Stimulated activated naive CD8-positive, alpha-beta T cell treated with anti-CD3 and anti-CD28 coated beads, Interleukin-15, amount 100 ng/mL, for 72 hours (primary cell): ENCODE measurements around the gene TREX2.

Experiments used
- ATAC-seq: fragments of 150-1000 bp; cut with Tn5 transposase; 2 replicates; pipeline ENCODE4 v1.10.0; 2021; ENCODE audit warnings: mild to moderate bottlenecking, moderate library complexity
- DNase-seq, 2 donors: peaks; one replicate each; pipeline ENCODE4 v3.0.0; 2021 to 2022
- H3K27ac Mint-ChIP-seq, 2 donors: one replicate each; pipeline ENCODE4 v1.8.0; 2022; ENCODE audit warnings: mild to moderate bottlenecking in 2 of 2, mixed read lengths in 2 of 2, moderate library complexity in 2 of 2
- H3K27me3 Mint-ChIP-seq: one replicate; pipeline ENCODE4 v1.8.0; 2022; ENCODE audit warnings: mixed read lengths
- H3K4me1 Mint-ChIP-seq: one replicate; pipeline ENCODE4 v1.8.0; 2022; ENCODE audit warnings: mild to moderate bottlenecking, mixed read lengths
- H3K4me3 Mint-ChIP-seq, 2 donors: one replicate each; pipeline ENCODE4 v1.8.0; 2022; ENCODE audit warnings: mild to moderate bottlenecking in 2 of 2, mixed read lengths in 2 of 2, moderate library complexity in 1 of 2
- H3K9me3 Mint-ChIP-seq, 2 donors: one replicate each; pipeline ENCODE4 v1.8.0; 2022; ENCODE audit warnings: mixed read lengths in 2 of 2

Gene TREX2

DNA sequence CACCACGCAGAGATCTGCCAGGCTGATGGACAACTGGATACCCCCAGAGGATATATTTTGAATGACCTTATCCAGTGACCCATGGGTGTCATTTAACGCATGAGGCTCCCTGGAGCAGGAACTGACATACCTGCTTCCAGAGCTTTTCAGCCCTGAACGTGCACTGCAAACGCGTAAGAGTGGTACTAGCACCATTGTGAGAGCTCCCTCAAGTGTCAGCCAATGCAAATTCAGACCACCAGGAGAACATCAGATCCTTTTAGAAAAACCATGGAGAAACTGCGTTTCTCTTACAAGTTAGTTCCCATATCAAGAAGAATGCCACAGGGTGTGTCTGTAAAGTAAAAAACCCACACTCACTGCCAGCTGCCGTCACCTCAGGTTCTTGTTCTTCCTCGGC lies 7.3 kb downstream of the TREX2 start:
- Mint-ChIP-seq H3K9me3 (no peaks in the 10 kb centered on the region), H3K4me3 (no peak overlapping the region), H3K27ac (no peak overlapping the region), H3K4me1 (no peaks in the 10 kb centered on the region), H3K27me3 (no peaks in the 10 kb centered on the region)
- no peak for DNase-seq
- no peak for ATAC-seq

DNA sequence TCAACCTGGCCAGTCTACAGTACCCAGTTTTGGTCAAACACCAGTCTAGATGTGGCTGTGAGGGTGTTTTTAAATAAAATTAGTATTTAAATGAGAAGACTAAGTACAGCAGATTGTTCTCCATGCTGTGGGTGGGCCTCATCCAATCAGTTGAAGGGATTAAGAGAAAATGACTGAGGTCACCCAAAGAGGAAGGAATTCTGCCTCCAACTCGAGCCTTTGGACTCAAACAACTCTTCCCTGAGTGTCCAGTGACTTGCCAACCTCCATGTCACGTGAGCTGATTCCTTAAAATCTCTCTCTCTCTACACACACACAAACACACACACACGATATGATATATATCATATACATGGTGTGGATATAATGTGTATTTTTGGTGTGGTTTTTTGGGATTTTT lies 10.0 kb downstream of the TREX2 start:
- DNase-seq (no peak), ATAC-seq (no peak)
- no peak overlapping the region for H3K4me3 Mint-ChIP-seq
- no peaks in the 10 kb centered on the region for H3K27me3 Mint-ChIP-seq
- no peaks in the 10 kb centered on the region for H3K4me1 Mint-ChIP-seq
- H3K9me3 Mint-ChIP-seq, result no peaks in the 10 kb centered on the region
- H3K27ac Mint-ChIP-seq, result no peak overlapping the region

DNA sequence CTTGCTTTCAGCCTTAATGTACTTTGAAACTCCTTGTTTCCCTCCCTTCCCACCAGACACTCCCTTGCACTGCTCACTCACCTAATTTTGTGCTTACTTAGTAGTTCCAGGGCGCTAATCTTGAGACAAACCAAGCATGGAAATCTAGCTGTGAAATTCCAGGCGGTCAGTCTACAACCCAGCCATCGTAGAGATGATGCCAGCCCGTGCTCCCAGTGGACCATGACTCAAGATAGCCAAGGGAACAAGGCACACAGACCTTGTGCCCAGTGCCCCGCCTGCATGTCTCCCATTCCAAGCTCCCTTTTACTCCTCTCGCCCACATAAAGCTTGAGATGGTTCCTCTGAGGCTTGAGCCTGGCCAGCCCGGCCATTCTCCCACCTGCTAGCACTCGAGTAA lies 11.1 kb downstream of the TREX2 start:
- H3K27ac Mint-ChIP-seq, result no peak overlapping the region
- no peaks in the 10 kb centered on the region for H3K9me3 Mint-ChIP-seq
- DNase-seq, result no peak

DNA sequence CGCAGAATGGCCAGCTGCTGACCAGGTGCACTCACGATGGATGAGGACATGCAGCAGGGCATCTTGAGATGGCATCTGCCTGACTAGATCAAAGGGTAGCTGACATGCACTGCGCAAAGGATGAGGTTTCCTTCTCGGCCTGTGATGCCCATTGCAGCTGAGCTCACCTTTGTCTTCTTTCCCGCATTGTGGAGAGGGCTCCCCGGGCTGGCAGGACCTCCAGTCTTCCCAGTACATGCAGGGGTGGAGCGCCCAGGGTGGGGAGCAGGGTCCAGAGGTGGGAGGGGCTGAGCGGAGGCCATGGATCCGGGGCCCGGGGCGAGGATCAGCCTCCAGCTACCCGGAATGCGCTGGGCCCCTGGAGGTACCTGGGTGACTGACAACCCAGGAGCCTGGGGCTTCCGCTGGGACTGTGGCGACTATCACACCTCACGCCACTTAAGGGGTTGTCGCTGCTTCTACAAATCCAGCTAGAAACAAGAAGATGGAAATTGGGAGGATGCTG lies 12.0 kb downstream of the TREX2 start:
- no peaks in the 10 kb centered on the region for H3K4me1 Mint-ChIP-seq
- no peak overlapping the region for H3K27ac Mint-ChIP-seq
- H3K9me3 Mint-ChIP-seq, result no peaks in the 10 kb centered on the region
- ATAC-seq (no peak), DNase-seq (no peak)
- no peaks in the 10 kb centered on the region for H3K27me3 Mint-ChIP-seq
- H3K4me3 Mint-ChIP-seq, result no peak overlapping the region

More for the DNA sequence above, 11.1 kb downstream of the TREX2 start:
- Mint-ChIP-seq H3K4me3 (no peak overlapping the region), H3K4me1 (no peaks in the 10 kb centered on the region), H3K27me3 (no peaks in the 10 kb centered on the region)
- no peak for ATAC-seq

DNA sequence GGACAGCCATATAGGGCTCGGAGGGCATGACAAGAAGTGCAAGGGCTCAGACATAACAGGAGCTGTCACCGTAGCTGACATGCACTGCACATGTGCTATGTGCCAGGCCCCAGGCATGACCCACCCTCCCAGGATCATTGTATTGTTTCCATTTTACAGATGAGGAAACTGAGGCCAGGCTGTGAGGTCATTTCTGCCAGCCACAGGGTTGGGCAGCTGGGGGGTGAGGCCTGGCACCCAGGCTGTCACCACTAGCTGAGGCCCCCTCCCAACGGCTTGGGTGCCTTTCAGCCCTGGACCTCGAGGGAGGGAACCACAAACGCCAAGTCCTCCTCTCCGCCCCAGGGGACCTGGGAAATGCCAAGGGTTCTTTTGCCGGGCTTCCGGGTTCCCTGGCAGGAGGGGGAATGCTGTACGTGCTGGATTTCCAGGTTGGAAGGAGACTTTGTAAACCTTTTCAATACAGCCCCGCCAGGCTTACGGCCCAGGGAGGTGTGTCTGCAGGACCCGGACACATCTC lies 12.6 kb downstream of the TREX2 start:
- H3K27me3 Mint-ChIP-seq, result no peaks in the 10 kb centered on the region
- H3K4me3 Mint-ChIP-seq, result no peak overlapping the region
- ATAC-seq (no peak), DNase-seq (no peak)
- no peak overlapping the region for H3K27ac Mint-ChIP-seq
- no peaks in the 10 kb centered on the region for H3K9me3 Mint-ChIP-seq
- no peaks in the 10 kb centered on the region for H3K4me1 Mint-ChIP-seq

DNA sequence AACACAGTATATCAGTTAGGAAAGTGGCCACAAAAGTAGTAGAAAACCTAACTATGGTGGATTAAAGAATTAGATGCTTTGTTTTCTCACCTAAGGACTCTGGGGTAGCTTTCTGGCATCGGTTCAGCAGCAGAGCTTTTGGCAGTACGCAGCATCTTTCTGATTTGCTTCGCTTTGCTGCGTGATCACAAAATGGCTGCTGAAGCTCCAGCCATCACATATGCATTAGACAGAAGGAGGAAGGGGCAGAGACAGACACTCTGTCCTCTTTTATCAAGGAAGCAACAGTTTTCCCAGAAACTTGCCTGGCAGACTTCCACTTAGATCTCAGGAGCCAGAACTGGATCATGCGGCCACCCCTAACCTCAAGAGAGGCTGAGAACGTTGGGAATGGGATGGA lies 15.1 kb downstream of the TREX2 start:
- Mint-ChIP-seq H3K4me3 (no peak overlapping the region), H3K27ac (peak overlapping the region in 1 of 2 donors; percentile 37), H3K9me3 (peaks cover 0 to 7% of the 10 kb centered on the region in 2 donors), H3K4me1 (no peaks in the 10 kb centered on the region), H3K27me3 (no peaks in the 10 kb centered on the region)
- ATAC-seq (no peak), DNase-seq (no peak)

DNA sequence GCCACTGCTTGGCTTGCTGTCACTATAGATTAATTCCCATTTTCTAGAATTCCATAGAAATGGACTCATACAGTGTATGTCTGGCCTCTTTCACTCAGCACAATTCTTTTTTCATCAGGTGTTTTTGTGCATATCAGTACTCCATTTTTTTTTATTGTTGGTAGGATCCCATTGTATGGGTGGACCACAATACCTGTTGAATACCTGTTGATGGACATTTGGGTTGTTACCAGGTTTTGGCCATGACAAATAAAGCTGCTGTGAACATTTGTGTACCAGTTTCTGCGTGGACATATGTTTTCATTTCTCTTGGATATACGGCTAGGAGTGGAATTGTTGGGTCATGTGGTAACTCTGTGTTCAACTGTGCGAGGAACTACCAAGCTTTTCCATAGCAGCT lies 19.7 kb downstream of the TREX2 start:
- Mint-ChIP-seq H3K4me1 (no peaks in the 10 kb centered on the region), H3K9me3 (peaks cover 0 to 7% of the 10 kb centered on the region in 2 donors), H3K27me3 (no peaks in the 10 kb centered on the region)

DNA sequence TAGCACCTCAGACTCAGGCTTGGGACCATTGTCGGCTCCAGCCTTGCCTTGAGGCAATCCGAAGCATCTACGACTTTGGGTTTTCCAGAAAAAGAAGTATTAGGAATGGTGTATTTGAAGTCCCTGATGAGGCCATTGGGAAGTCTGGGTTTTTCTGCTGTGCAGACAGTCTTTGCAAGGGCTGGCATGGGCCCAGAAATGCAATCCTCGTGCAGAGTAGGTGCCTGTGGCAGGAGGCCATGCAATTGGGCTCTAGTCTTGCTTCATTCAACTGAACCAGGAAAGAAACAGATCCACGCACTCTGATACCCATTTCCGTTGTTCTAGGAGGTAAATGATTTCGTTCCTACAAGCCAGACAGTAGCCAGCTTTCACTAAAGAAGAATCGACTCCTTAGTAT lies 22.2 kb downstream of the TREX2 start:
- H3K4me1 Mint-ChIP-seq, result no peaks in the 10 kb centered on the region
- H3K27ac Mint-ChIP-seq, result no peak overlapping the region
- ATAC-seq (no peak), DNase-seq (no peak)
- peaks cover 0 to 7% of the 10 kb centered on the region in 2 donors for H3K9me3 Mint-ChIP-seq
- no peaks in the 10 kb centered on the region for H3K27me3 Mint-ChIP-seq
- no peak overlapping the region for H3K4me3 Mint-ChIP-seq

More for the DNA sequence above, 19.7 kb downstream of the TREX2 start:
- ATAC-seq, result no peak
- H3K4me3 Mint-ChIP-seq, result no peak overlapping the region
- no peak for DNase-seq
- no peak overlapping the region for H3K27ac Mint-ChIP-seq

DNA sequence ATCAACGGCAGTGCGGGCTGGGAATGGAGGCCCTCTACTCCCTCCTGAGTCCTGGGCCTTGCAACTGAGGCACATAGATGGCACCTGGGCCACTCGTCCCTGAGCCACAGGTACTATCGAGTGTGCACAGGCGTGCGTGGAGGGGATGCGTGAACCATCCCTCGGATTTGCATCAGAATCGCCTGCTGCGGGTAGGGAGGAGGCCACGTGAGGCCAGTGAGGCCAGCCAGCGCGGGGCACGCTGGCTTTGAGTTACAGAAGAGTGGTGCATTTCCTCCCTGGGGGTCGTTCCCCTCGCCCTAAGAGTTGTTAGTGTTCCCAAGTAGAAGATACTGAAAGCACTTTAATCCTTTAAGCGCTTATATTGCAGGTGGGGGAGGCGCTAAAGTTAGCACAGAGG lies 24.0 kb downstream of the TREX2 start:
- Mint-ChIP-seq H3K4me1 (no peaks in the 10 kb centered on the region), H3K4me3 (no peak overlapping the region), H3K27ac (no peak overlapping the region), H3K9me3 (no peaks in the 10 kb centered on the region), H3K27me3 (no peaks in the 10 kb centered on the region)
- no peak for ATAC-seq
- no peak for DNase-seq

DNA sequence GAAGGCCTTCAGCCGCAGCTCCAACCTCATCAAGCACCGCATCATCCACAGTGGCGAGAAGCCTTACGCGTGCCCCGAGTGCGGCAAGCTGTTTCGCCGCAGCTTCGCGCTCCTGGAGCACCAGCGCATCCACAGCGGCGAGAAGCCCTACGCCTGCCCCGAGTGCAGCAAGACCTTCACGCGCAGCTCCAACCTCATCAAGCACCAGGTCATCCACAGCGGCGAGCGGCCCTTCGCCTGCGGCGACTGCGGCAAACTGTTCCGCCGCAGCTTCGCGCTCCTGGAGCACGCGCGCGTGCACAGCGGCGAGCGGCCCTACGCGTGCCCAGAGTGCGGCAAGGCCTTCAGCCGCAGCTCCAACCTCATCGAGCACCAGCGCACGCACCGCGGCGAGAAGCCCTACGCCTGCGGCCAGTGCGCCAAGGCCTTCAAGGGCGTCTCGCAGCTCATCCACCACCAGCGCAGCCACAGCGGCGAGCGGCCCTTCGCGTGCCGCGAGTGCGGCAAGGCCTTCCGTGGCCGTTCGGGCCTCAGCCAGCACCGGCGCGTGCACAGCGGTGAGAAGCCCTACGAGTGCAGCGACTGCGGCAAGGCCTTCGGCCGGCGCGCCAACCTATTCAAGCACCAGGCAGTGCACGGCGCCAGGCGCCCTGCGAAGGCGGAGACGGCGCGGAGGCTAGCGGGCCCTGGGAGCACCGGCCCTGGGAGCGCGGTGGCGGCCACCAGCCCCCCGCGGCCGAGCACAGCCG lies 24.8 kb downstream of the TREX2 start:
- Mint-ChIP-seq H3K4me3 (no peak overlapping the region), H3K4me1 (no peaks in the 10 kb centered on the region), H3K9me3 (no peaks in the 10 kb centered on the region), H3K27ac (no peak overlapping the region), H3K27me3 (no peaks in the 10 kb centered on the region)
- no peak for ATAC-seq
- DNase-seq, result no peak

DNA sequence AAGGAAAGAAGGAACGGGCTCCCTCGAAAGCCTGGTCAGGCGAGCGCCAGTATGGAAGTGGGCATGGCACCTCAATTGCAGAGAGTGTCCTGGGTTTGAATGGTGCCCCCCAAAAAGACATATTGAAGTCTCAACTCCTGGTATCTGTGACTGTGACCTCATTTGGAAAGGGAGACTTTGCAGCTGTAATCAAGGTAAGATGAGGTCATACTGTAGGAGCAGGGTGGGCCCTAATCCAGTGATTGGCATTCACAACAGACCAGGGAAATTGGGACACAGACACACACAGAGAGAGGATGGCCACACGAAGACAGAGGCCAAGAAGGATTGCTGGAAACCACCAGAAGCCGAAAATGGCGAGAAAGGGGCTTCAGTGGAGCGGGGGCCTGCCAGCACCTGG lies 28.2 kb downstream of the TREX2 start:
- ATAC-seq, result no peak
- DNase-seq, result no peak
- Mint-ChIP-seq H3K4me1 (peaks cover 5% of the 10 kb centered on the region), H3K4me3 (no peak overlapping the region), H3K27ac (no peak overlapping the region), H3K27me3 (no peaks in the 10 kb centered on the region), H3K9me3 (no peaks in the 10 kb centered on the region)

DNA sequence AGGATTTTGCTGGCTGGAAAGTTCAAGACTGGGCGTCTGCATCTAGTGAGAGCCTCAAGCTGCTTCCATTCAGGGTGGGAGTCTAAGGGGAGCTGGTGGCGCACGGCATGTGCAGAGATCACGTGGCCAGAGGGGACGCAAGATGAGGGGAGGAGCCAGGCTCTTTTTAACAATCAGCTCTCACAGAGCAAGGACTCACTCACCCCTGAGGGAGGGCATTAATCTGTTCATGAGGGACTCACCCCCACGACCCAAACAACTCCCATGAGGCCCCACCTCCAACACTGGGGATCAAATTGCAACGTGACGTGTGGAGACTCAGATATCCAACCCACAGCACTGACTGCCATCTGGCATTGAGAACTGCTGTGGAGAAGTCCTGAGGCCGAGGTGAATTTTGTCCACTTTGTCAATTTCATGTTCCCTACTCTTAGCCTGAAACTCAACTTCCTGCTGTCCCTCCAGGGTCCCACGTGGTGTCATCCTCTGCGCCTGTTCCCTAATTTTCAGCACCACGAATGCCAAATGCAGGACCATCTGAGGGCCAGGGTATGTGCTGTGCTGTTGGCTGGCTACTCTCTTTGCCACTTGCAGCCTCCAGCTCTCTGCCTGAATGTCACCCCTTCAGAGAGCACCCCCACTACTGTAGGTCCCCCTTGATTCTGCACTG lies 28.9 kb downstream of the TREX2 start:
- ATAC-seq (no peak), DNase-seq (no peak)
- peaks cover 6% of the 10 kb centered on the region for H3K27me3 Mint-ChIP-seq
- no peak overlapping the region for H3K27ac Mint-ChIP-seq
- H3K4me1 Mint-ChIP-seq, result peaks cover 12% of the 10 kb centered on the region
- no peaks in the 10 kb centered on the region for H3K9me3 Mint-ChIP-seq
- H3K4me3 Mint-ChIP-seq, result no peak overlapping the region

DNA sequence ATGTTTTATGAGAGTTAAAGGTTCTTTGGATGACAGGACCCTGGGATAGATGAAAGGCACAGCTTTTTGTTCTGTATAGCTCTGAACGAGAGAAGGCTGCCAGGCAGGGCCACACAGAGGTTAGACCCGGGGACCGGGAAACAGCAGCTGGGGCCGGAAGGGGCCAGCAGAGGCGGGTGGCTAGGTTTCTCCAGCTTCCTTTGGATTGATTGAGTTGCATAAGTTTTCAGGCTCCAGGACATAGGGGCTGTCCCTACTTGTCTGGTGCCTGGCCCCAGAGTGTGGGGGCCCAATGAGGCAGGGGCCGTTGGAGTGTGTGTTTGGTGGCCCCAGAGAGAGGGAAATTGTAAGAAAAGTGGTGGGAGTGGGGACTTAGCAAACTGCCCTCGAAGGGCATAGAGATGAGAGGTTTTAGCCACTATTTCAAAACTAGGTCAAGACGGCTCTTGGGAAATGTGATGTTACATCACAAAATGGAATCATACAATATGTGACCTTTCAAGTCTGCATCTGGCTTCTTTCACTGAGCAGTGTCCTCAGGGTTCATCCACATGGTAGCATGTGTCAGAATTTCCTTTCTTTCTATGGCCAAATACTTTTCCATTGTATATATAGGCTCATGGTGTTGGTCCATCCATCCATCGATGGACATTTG lies 30.9 kb downstream of the TREX2 start:
- no peak for ATAC-seq
- no peak overlapping the region for H3K27ac Mint-ChIP-seq
- H3K27me3 Mint-ChIP-seq, result peaks cover 8% of the 10 kb centered on the region
- peaks cover 20% of the 10 kb centered on the region for H3K4me1 Mint-ChIP-seq
- no peak overlapping the region for H3K4me3 Mint-ChIP-seq
- H3K9me3 Mint-ChIP-seq, result no peaks in the 10 kb centered on the region
- no peak for DNase-seq

DNA sequence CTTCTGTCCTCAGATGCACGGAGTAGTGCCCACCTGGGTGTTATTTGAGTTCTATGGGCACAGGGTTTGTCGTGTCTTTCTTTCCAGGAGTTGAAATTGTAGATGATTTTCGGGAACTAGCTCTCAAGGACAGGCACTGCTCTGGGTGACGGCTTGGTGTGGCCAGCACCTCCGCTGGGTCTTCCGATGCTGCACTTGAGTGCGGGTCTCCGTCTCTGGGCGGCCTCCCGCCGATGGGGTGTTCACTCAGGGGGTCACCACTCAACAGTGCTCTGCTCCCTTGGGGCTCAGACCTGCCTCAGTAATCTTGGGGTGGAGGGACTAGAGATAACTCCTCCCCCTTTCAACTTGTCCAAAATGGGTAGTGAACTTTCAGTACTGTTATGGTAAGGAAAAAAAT lies 32.1 kb downstream of the TREX2 start:
- Mint-ChIP-seq H3K9me3 (no peaks in the 10 kb centered on the region), H3K4me3 (no peak overlapping the region), H3K4me1 (peaks cover 20% of the 10 kb centered on the region), H3K27ac (no peak overlapping the region), H3K27me3 (peaks cover 8% of the 10 kb centered on the region)
- DNase-seq, result no peak
- no peak for ATAC-seq

DNA sequence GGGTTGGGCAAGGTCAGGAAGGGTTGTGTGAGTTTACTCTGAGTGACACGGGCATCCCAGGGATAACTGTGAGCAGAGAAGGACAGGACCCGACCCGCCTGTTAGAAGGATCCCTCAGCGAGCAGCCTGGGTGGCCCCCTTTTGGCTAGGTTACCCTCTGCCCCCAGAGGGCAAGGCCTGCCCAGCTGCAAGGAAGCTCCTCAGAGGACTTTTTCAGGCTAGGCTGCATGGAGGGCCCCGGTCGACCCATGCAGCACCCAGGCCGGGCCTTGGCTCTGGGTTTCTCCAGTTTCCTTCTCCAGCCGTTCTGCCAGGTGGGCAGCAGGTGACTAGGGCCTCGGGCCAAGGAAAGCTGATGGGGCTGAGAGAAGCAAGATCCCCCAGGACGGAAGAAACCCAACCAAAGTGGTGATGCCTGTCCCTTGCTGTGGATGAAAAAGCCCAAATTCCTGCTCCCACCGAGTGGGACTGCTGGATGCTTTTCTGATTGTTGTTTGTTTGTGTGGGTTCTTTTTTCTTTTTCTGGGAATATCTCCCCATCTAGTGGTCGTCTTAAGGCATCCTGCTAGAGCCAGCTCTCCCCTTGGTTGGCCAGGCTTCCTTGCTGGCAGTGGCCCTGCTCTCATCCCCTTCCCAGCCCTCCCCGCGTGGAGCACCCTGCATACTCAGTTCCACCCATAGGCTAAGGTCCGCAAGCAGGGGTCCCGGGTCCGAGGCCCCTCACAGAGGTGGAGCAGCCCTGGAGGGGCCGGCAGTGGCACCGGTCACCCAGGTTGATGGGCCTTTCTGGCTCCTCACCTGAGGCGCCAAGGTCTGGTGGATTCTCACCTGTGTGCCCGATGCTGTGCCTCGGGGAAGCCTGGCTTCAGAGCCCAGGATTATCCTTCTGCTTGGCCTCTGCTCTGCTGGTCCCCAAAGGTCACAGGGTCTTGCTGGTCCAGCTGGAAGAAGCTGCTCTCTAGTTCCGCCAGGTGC lies 32.8 kb downstream of the TREX2 start:
- Mint-ChIP-seq H3K4me1 (peaks cover 20% of the 10 kb centered on the region), H3K27ac (no peak overlapping the region), H3K4me3 (no peak overlapping the region), H3K9me3 (no peaks in the 10 kb centered on the region), H3K27me3 (peaks cover 8% of the 10 kb centered on the region)
- no peak for DNase-seq
- no peak for ATAC-seq
